HFFc6 (cell line): ENCODE measurements around the gene GCC1. TPM values are rescaled to one million over a fixed set of nuclear protein-coding genes. Genes with fewer than 3 reads are reported as not detected.
"Not testable (repeated sequence)": the region's sequence is repeated elsewhere in the genome, so short reads cannot be mapped to it uniquely, and the experiment has no call there.

Source experiments
- DNase-seq: peaks from one replicate; pipeline ENCODE4 v3.0.0-alpha.2; 2018
- H3K27ac Mint-ChIP-seq: 2 replicates; pipeline ENCODE4 v1.8.0; 2020; ENCODE audit warnings: mild to moderate bottlenecking, mixed read lengths
- H3K27me3 Mint-ChIP-seq: 2 replicates; pipeline ENCODE4 v1.8.0; 2021; ENCODE audit warnings: mild to moderate bottlenecking, moderate library complexity, mixed read lengths; ENCODE audit not compliant: insufficient read depth
- H3K36me3 Mint-ChIP-seq: 2 replicates; pipeline ENCODE4 v1.8.0; 2021; ENCODE audit warnings: low read depth, mixed read lengths
- H3K4me1 Mint-ChIP-seq: 2 replicates; pipeline ENCODE4 v1.8.0; 2020; ENCODE audit warnings: low read depth, mixed read lengths
- H3K4me3 Mint-ChIP-seq: 2 replicates; pipeline ENCODE4 v1.8.0; 2020; ENCODE audit warnings: mild to moderate bottlenecking, moderate library complexity, mixed read lengths
- H3K9me3 Mint-ChIP-seq: 2 replicates; pipeline ENCODE4 v1.8.0; 2020; ENCODE audit warnings: mild to moderate bottlenecking, mixed read lengths
- total RNA-seq, 6 experiments: library from RNA; stranded (reverse); fragmentation: NEBNext Ultra II Directional; extraction: Animal tissue kit (Norgen Biotek cat#: 25700); gene quantifications; 2 replicates in 1 of 6; 3 replicates in 5 of 6; pipeline ENCODE4 v1.2.3, GENCODE V29; 2021
- TF ChIP-seq, protein P1 (sequence below): fragments of 200-600 bp; sonication (generic); IDR thresholded peaks from 2 replicates; pipeline ENCODE4 v1.5.0; 2021; ENCODE audit warnings: antibody characterized with exemption, mild to moderate bottlenecking

Gene GCC1
- total RNA-seq, 6 experiments from 2014 or later, result 14.8 to 17.1 (median 16.1) TPM

DNA sequence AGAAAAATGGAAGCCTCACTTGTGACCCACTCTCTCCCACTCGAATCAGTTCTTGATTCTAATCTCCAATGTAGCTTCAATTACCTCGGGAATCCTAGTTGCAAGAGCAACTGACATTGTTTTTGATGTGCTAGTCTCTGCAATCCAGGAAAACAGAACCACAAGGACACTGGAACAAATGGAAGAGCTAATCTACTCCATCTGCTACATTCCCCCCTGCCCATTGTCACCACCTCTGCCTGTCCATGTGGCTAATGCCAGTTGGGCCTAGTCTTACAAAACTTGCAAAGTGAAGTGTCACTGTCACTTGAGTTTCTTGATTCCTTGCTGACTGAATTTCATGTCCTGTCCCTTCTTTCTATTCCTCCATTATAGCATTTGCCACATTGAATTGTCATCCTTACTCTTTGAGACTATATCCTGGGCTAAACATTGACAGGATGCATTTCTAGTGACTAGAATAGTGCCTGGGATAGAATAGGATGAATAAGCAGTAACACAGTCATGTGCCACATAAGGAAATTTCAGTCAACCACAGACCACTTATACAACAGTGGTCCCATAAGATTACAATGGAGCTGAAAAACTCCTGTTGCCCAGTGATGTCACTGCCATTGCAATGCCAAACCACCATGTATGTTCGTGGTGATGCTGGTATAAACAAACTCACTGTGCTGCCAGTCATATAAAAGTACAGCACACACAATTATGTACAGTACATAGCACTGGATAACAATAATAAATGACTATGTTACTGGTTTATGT is 13.5 kb downstream of the GCC1 start:
- Mint-ChIP-seq H3K27me3 (no peaks in the 10 kb centered on the region; the same call in none of the 2 replicates), H3K27ac (no peak overlapping the region), H3K4me1 (no peaks in the 10 kb centered on the region), H3K4me3 (no peak overlapping the region), H3K36me3 (peaks cover 9% of the 10 kb centered on the region; the same call in 1 of the 2 replicates), H3K9me3 (no peaks in the 10 kb centered on the region)
- DNase-seq, result no peak
- TF ChIP-seq, protein P1, sequence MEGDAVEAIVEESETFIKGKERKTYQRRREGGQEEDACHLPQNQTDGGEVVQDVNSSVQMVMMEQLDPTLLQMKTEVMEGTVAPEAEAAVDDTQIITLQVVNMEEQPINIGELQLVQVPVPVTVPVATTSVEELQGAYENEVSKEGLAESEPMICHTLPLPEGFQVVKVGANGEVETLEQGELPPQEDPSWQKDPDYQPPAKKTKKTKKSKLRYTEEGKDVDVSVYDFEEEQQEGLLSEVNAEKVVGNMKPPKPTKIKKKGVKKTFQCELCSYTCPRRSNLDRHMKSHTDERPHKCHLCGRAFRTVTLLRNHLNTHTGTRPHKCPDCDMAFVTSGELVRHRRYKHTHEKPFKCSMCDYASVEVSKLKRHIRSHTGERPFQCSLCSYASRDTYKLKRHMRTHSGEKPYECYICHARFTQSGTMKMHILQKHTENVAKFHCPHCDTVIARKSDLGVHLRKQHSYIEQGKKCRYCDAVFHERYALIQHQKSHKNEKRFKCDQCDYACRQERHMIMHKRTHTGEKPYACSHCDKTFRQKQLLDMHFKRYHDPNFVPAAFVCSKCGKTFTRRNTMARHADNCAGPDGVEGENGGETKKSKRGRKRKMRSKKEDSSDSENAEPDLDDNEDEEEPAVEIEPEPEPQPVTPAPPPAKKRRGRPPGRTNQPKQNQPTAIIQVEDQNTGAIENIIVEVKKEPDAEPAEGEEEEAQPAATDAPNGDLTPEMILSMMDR, result no peak

DNA sequence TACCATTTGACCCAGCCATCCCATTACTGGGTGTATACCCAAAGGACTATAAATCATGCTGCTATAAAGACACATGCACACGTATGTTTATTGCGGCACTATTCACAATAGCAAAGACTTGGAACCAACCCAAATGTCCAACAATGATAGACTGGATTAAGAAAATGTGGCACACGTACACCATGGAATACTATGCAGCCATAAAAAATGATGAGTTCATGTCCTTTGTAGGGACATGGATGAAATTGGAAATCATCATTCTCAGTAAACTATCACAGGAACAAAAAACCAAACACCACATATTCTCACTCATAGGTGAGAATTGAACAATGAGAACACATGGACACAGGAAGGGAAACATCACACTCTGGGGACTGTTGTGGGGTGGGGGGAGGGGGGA is 17.4 kb downstream of the GCC1 start:
- not testable (repeated sequence) for H3K4me1 Mint-ChIP-seq, H3K27ac Mint-ChIP-seq, H3K9me3 Mint-ChIP-seq, H3K36me3 Mint-ChIP-seq, DNase-seq, H3K27me3 Mint-ChIP-seq, H3K4me3 Mint-ChIP-seq

DNA sequence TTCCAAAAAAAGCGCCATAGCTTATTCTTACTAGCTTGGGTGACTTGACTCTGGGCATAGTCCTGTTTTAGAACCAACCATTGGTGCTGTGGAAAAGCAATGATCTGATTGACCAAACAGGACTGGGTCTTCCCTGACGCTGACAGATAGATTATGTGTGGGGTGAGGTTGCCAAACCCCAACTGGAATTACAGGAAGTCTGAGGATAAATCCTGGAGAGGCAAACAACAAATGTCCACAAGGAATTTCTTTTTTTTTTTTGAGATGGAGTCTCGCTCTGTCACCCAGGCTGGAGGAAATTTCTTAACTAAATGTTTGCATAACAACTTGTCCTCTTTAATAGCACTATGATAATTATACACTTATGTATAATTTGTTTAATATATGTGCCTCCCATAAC is 19.2 kb downstream of the GCC1 start:
- no peak overlapping the region for H3K4me3 Mint-ChIP-seq
- H3K36me3 Mint-ChIP-seq, result no peaks in the 10 kb centered on the region; the same call in 1 of the 2 replicates
- TF ChIP-seq, protein P1, result no peak
- H3K27me3 Mint-ChIP-seq, result peaks cover 3% of the 10 kb centered on the region; the same call in 1 of the 2 replicates
- DNase-seq, result no peak
- H3K27ac Mint-ChIP-seq, result no peak overlapping the region
- H3K9me3 Mint-ChIP-seq, result peaks cover 4% of the 10 kb centered on the region; the same call in 1 of the 2 replicates
- H3K4me1 Mint-ChIP-seq, result no peaks in the 10 kb centered on the region

DNA sequence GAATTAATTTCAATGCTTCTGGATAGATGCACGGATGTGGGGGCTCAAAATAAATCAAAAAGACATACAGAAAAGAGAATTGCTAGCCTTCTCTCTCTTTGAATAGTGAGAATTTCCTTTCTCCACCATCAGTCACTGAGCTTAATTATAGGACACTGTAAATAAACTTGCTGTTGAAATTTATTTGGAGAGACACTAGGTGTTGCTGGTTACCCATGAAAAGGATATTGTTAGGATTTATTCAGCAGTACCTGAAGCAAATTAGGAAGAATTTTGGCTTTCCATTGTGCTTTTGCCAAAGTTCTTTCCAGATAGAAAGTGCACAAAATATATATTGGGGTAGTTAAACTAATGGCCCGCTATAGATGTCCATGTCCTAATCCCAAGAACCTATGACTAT is 27.6 kb downstream of the GCC1 start:
- H3K27me3 Mint-ChIP-seq, result peaks cover 5% of the 10 kb centered on the region
- DNase-seq, result no peak
- H3K36me3 Mint-ChIP-seq, result no peaks in the 10 kb centered on the region
- no peak overlapping the region for H3K27ac Mint-ChIP-seq
- TF ChIP-seq, protein P1, result no peak
- H3K4me3 Mint-ChIP-seq, result no peak overlapping the region
- no peaks in the 10 kb centered on the region for H3K4me1 Mint-ChIP-seq
- H3K9me3 Mint-ChIP-seq, result no peaks in the 10 kb centered on the region

DNA sequence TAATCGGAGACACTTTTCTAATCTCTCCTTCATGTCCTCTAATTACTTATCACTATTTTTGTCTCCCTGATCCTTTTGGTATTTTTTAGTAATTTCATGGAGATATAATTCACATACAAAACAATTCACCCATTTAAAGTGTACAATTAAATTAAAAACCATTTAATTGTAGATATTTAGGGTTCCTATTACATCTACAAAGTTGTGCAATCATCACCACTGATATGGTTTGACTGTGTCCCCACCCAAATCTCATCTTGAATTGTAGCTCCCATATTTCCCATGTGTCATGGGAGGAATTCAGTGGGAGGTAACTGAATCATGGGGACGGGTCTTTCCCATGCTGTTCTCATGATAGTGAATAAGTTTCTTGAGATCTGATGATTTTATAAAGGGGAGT is 29.0 kb downstream of the GCC1 start:
- DNase-seq, result no peak
- no peak overlapping the region for H3K27ac Mint-ChIP-seq
- no peaks in the 10 kb centered on the region for H3K36me3 Mint-ChIP-seq
- no peak overlapping the region for H3K4me3 Mint-ChIP-seq
- H3K9me3 Mint-ChIP-seq, result no peaks in the 10 kb centered on the region
- TF ChIP-seq, protein P1, result no peak
- H3K27me3 Mint-ChIP-seq, result peaks cover 4% of the 10 kb centered on the region
- H3K4me1 Mint-ChIP-seq, result no peaks in the 10 kb centered on the region

DNA sequence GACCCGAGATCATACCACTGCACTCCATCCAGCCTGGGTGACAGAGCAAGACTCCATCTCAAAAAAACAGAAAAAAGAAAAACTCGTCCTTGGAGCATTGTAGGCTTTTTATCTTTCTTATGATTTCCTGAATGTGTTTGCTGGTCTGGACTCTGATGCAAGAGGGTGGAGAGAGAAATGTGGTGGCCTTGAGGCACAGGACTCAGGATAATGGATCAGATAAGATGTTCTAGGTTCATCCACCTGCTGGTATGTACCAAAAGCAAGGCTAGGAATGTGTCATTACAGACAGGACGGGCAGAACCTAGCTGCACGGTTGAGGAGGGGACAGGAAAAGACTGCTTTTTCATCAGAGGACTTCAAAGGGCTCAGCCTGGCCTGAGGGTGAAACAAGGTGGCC is 33.5 kb downstream of the GCC1 start:
- no peak overlapping the region for H3K4me3 Mint-ChIP-seq

More for the DNA sequence above, 33.5 kb downstream of the GCC1 start:
- TF ChIP-seq, protein P1, result no peak
- peaks cover 2% of the 10 kb centered on the region for H3K36me3 Mint-ChIP-seq
- no peak for DNase-seq
- H3K4me1 Mint-ChIP-seq, result no peaks in the 10 kb centered on the region
- no peak overlapping the region for H3K27ac Mint-ChIP-seq
- H3K9me3 Mint-ChIP-seq, result peaks cover 2% of the 10 kb centered on the region
- H3K27me3 Mint-ChIP-seq, result no peaks in the 10 kb centered on the region; the same call in 1 of the 2 replicates
